GM18870 (cell line): Measurements from ENCODE around the gene GNPTAB.

ENCODE experiments used
- ATAC-seq: cut with Tn5 transposase; IDR thresholded peaks from one replicate; pipeline ENCODE4 v1.9.1; 2021; ENCODE audit warnings: moderate library complexity; ENCODE audit not compliant: unreplicated experiment

The GNPTAB gene

DNA sequence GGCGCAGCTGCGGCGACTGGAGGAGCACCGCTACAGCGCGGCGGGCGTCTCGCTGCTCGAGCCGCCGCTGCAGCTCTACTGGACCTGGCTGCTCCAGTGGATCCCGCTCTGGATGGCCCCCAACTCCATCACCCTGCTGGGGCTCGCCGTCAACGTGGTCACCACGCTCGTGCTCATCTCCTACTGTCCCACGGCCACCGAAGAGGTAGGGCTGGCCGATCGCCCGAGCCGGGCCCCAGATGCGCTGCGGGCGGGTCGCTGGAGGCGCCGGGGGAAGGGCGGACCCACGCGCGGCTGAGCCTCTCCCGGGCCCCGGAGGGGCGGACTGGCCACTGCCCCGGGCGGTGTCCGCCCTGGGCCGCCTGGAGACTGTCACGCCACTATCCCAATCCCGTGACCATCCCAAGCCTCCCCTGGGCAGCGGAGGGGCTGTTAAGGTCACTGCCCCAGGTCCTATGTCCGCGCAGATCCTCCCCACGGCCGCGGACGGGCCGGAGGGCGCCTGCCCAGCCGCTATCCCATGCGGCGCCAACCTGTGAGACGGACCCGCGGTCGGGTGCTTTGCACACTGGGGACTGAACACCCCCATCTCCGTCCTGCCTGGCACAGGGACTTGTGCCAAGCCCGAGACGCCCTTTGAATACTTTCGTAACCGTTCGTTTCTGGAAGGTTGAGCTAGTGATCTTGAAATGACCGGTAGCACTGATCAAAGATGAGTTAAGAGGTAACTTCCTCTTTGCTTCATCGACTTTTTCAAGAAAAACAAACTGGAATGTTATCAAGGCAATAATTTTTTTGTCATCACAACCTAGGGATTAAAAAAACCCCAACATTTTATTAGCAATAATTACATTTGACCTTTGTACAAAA is 132.6 kb downstream of the GNPTAB start:
- ATAC-seq, result peak; percentile 31

DNA sequence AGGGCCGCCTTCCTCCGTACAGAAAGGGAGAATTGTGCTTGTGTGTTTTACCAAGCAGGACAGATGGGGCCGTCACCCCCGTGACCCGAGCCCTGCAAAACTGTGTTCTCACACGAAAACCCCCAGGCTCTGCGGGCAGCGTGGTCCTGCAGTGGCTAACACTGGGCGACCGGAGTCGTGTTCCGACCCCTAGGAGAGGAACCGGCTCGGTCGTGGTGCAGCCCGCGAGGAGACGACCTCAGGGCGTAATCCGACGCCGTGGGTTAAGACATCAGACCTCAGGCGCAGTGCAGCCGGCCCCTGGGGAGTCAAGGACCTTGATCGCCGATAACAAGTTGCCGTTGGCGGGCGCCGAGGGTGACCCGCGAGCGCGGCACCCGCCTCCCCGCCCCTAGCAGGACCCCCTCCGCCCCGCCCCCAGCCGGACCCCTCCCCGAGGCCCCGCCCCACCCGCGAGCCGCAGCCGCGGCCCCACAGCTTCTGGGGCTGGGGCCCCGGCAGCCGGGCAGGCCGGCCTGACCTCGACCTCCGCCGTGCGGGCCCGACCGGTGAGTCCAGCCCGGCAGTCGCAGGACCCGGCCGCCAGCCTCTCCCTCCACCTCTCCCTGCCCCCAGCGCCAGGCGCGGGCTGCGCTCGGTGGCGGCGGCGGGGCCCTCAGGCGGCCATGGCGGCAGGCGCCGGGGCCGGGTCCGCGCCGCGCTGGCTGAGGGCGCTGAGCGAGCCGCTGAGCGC is 133.4 kb downstream of the GNPTAB start, which contains the start of gene CHPT1:
Gene CHPT1, plus strand, starts transcription at position 444 of the 733 bp plus-strand sequence. Its CDS starts 222 bp downstream, at position 666.
- ATAC-seq, result peak; percentile 50

DNA sequence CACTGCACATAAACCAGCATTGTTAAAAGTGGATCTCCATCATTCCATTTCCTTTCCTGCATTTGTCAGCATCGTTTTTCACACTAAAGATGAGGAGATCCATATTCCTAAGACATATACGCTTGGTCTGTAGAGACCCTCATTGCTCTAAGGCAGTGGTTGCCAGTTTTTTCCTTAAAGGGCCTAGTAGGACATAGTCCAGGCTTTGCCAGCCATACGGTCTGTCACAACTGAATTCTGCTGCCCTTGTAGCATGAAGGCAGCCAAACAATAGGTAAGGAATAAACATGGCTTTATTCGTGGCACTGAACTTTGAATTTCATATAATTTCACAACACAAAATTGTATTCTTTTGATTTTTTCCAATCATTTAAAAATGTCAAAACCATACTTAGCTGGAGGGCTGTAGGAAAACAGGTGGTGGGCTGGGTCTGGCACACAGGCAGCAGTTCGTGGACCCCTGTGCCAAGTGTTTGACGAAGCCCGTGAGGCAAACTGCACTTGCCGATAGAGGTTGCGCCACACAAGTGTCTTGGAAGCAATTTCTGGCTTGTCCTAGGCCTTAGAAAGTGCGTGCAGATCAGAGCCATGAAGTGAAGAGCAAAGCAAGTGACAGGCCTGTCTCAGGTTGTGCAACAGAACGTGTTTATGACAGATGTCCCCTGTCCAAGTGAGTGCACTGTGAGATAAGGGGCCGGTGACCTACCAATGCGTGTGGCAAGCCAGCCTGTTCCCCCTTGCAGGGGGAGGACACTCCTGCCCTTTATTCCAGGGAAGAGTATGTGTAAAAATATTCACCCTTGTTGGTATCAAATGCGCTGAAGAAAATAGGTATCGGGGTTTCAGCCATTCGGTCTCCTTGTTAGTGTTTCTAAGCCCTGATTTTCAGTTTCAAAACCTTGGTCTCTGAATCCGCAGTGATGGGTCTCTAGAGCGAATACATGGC is 134.2 kb downstream of the GNPTAB start:
- peak; percentile 41 for ATAC-seq

DNA sequence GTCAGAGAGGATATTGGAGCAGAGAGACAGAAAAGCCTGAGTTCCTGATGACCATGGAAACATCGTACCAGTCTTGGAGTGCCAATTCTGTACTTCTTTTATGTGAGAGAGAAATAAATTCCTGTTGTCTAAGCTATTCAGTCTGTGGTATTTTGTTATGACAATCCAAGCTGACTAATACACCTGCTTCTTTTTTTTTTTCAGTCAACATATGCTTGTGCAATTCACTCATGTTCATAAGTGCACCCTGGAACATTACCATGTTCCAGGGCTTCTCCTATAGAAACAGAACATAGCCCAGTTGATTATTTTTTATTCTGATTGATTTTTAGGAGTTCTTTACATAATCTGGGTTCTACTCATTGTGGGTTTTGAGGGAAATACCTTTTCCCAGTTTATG is 135.1 kb downstream of the GNPTAB start:
- ATAC-seq, result no peak
